Endothelial cell of umbilical vein (primary cell): ENCODE results near the gene KCTD19. TPM values are rescaled to one million over a fixed set of nuclear protein-coding genes. Genes with fewer than 3 reads are reported as not detected.

Experiments
- BruUV-seq: library from RNA; stranded (reverse); fragments of 400-500 nt; replicated peaks from 2 replicates; lab custom pipeline; 2021; lab: Mats Ljungman, UMichigan
- CTCF ChIA-PET: fragments of 300-600, 350-600 bp; sonication (Branson Sonifier 250); formaldehyde crosslinking; loops from one replicate; lab custom pipeline; 2021; ENCODE audit warnings: antibody characterized with exemption, inconsistent platforms; lab: Charles Lee
- POLR2A ChIA-PET: fragments of 300-600, 350-600 bp; sonication (Branson Sonifier 250); formaldehyde crosslinking; loops from one replicate; lab custom pipeline; 2021; ENCODE audit warnings: antibody characterized with exemption, inconsistent platforms; lab: Charles Lee
- DNase-seq: peaks from one replicate; pipeline ENCODE4 v3.0.0-alpha.2; 2011; ENCODE audit warnings: low read depth, low spot score
- FAIRE-seq: peaks from 2 replicates; lab custom pipeline; 2011; peaks lifted over from hg19 to GRCh38; lab: Jason Lieb, UNC
- H2AFZ ChIP-seq: 2 replicates; pipeline ENCODE4 v1.6.0; 2012; ENCODE audit warnings: low read depth, low read length, control low read depth, inconsistent platforms
- H3K27ac ChIP-seq: 2 replicates; pipeline ENCODE4 v1.5.1; 2011; ENCODE audit warnings: low read depth, mild to moderate bottlenecking, control low read depth, low read length, moderate library complexity; ENCODE audit not compliant: insufficient read depth
- H3K27me3 ChIP-seq, 2 experiments: 2 replicates each; pipeline versions ENCODE4 v1.6.0 to v1.6.1; 2011; ENCODE audit warnings: low read length in 2 of 2, mixed read lengths in 1 of 2; ENCODE audit not compliant: control insufficient read depth in 2 of 2, insufficient read depth in 2 of 2
- H3K36me3 ChIP-seq, 2 experiments: 2 replicates in 1 of 2; 3 replicates in 1 of 2; pipeline ENCODE4 v1.5.1; 2011; ENCODE audit warnings: low read length in 2 of 2, mild to moderate bottlenecking in 1 of 2, moderate library complexity in 1 of 2; ENCODE audit not compliant: control insufficient read depth in 2 of 2, insufficient read depth in 2 of 2; ENCODE audit errors: extremely low read depth in 1 of 2
- H3K4me1 ChIP-seq: 3 replicates; pipeline ENCODE4 v1.5.1; 2011; ENCODE audit warnings: mild to moderate bottlenecking, low read length; ENCODE audit not compliant: control insufficient read depth, insufficient read depth; ENCODE audit errors: extremely low read depth
- H3K4me2 ChIP-seq: 2 replicates; pipeline ENCODE4 v1.6.1; 2011; ENCODE audit warnings: low read length, control low read depth, mixed read lengths; ENCODE audit not compliant: insufficient read depth
- H3K4me3 ChIP-seq, 3 experiments: fragments of 200-600 bp in 1 of 3; sonication (generic), shearing (Covaris generic) in 1 of 3; replicated peaks in 1 of 3; 2 replicates each; pipeline ENCODE4 v1.5.1; 2011 to 2016; ENCODE audit warnings: control low read depth in 3 of 3, low read length in 3 of 3, mild to moderate bottlenecking in 2 of 3, inconsistent platforms in 1 of 3, low read depth in 1 of 3, moderate library complexity in 1 of 3; ENCODE audit not compliant: insufficient read depth in 1 of 3
- H3K79me2 ChIP-seq: 2 replicates; pipeline ENCODE4 v1.6.0; 2012; ENCODE audit warnings: low read length, inconsistent platforms; ENCODE audit not compliant: control insufficient read depth, insufficient read depth
- H3K9ac ChIP-seq: replicated peaks from 2 replicates; pipeline ENCODE3; 2011; ENCODE audit warnings: low read length, control low read depth; ENCODE audit not compliant: insufficient read depth; ENCODE audit errors: extremely low read depth
- H3K9me1 ChIP-seq: replicated peaks from 3 replicates; pipeline ENCODE4 v1.6.0; 2011; ENCODE audit warnings: mild to moderate bottlenecking, low read length; ENCODE audit not compliant: control insufficient read depth, insufficient read depth; ENCODE audit errors: extremely low read depth
- H3K9me3 ChIP-seq: replicated peaks from 2 replicates; pipeline ENCODE4 v1.5.1; 2012; ENCODE audit warnings: low read length, inconsistent platforms; ENCODE audit not compliant: control insufficient read depth, insufficient read depth
- H4K20me1 ChIP-seq: replicated peaks from 2 replicates; pipeline ENCODE3; 2011; ENCODE audit warnings: mild to moderate bottlenecking, low read length; ENCODE audit not compliant: control insufficient read depth, insufficient read depth; ENCODE audit errors: extremely low read depth
- EZH2 ChIP-seq: IDR thresholded peaks from 2 replicates; pipeline ENCODE4 v1.6.1; 2012; ENCODE audit warnings: borderline replicate concordance, low read depth, mild to moderate bottlenecking, moderate library complexity, low read length, inconsistent platforms; ENCODE audit not compliant: severe bottlenecking
- FOS ChIP-seq: IDR thresholded peaks from 2 replicates; pipeline ENCODE4 v1.6.1; 2011; ENCODE audit warnings: mild to moderate bottlenecking, low read length, moderate library complexity, borderline replicate concordance; ENCODE audit not compliant: insufficient read depth
- GATA2 ChIP-seq: IDR thresholded peaks from 2 replicates; pipeline ENCODE4 v1.7.0; 2011; ENCODE audit warnings: low read depth, mild to moderate bottlenecking, moderate library complexity, mixed read lengths, low read length; ENCODE audit not compliant: insufficient read length, insufficient read depth
- JUN ChIP-seq: IDR thresholded peaks from 2 replicates; pipeline ENCODE4 v1.6.1; 2011; ENCODE audit warnings: borderline replicate concordance, low read depth; ENCODE audit not compliant: insufficient read length, insufficient read depth
- MYC ChIP-seq: IDR thresholded peaks from one replicate; pipeline ENCODE4 v1.6.1; 2011; ENCODE audit warnings: mild to moderate bottlenecking, low read depth, low read length
- POLR2A ChIP-seq: IDR thresholded peaks from 2 replicates; pipeline ENCODE4 v1.6.1; 2012; ENCODE audit warnings: low read depth, mild to moderate bottlenecking, control low read depth, low read length
- POLR2AphosphoS5 ChIP-seq: IDR thresholded peaks from 2 replicates; pipeline ENCODE4 v1.6.1; 2012; ENCODE audit warnings: low read depth, mild to moderate bottlenecking, control low read depth, low read length, moderate library complexity; ENCODE audit not compliant: insufficient read depth
- dilution Hi-C: fragments of 300-500 bp; cut with MboI; formaldehyde crosslinking; loops from one replicate; pipeline ENCODE4 v1.15.0; 2019; ENCODE audit warnings: low sequenced_read_pairs; ENCODE audit not compliant: extremely low pct_ligation_motif_present
- intact Hi-C: fragments of 100-400 bp; cut with micrococcal nuclease; formaldehyde crosslinking; loops from one replicate; pipeline ENCODE4 v1.10.0; 2022
- polyA plus RNA-seq, 4 experiments: library from polyadenylated mRNA; depleted of rRNA in 3 of 4; stranded (reverse) in 3 of 4; unstranded in 1 of 4; fragments of >200 nt; gene quantifications; 2 replicates each; pipeline versions ENCODE4 v1.2.1 to v1.2.3, GENCODE V29; 2011 to 2012; ENCODE audit warnings: missing spikeins in 1 of 4
- total RNA-seq: library from RNA; stranded (reverse); gene quantifications from 2 replicates; pipeline ENCODE4 v1.2.3, GENCODE V29; 2021
- TF ChIP-seq, protein P1 (sequence below), 2 donors: IDR thresholded peaks; 1 replicate in 1 of 2; 2 replicates in 1 of 2; pipeline ENCODE4 v1.5.1; 2011; ENCODE audit warnings: low read length in 2 of 2, mild to moderate bottlenecking in 2 of 2, moderate library complexity in 2 of 2, control low read depth in 1 of 2, inconsistent platforms in 1 of 2, low read depth in 1 of 2; ENCODE audit not compliant: insufficient read depth in 1 of 2; ENCODE audit errors: extremely low read depth in 1 of 2
- TF ChIP-seq, protein P2 (sequence below): IDR thresholded peaks from 2 replicates; pipeline ENCODE4 v1.6.1; 2011; ENCODE audit not compliant: insufficient read depth, insufficient read length

The KCTD19 gene
- total and polyA plus RNA-seq, 2 donors (not counting 3 experiments of a cell fraction or from before 2014, with no cell fraction given): 0.21 to 0.44 TPM

DNA sequence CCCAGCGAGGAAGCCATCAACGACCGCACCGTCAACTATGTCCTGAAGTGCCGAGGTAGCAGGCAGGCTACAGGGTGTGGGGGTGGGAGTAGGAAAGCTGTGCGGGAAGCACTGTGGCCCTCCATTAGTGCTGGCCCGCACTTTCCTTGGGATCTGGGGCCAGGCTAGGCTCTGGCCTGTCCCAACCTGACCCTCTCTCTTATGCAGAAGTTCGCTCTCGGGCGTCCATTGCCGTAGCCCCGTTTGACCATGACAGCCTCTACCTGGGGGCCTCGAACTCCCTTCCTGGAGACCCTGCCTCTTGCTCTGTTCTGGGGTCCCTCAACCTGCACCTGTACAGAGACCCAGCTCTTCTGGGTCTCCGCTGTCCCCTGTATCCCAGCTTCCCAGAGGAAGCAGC, 38.6 kb downstream of the KCTD19 start:
- dilution Hi-C loops (no loop called here), intact Hi-C loops (no loop called here)
- Histone ChIP-seq H3K36me3 (no peaks in the 10 kb centered on the region), H3K9me1 (no peaks in the 10 kb centered on the region), H3K9ac (no peak overlapping the region), H3K9me3 (no peaks in the 10 kb centered on the region), H3K27ac (no peak overlapping the region), H2AFZ (no peak overlapping the region), H3K4me1 (no peaks in the 10 kb centered on the region), H3K79me2 (no peaks in the 10 kb centered on the region), H4K20me1 (no peaks in the 10 kb centered on the region), H3K4me3 (no peak overlapping the region), H3K4me2 (no peak overlapping the region), H3K27me3 (no peaks in the 10 kb centered on the region)
- ChIA-PET POLR2A (no interaction called here), CTCF (interaction anchor here (0.9 to 4.5 kb wide), 5 partner anchors 9 to 112 kb away, joined by 3 to 55 read pairs (median 5); partner anchors contain the start of genes KCTD19 and LRRC36)
- TF ChIP-seq POLR2AphosphoS5 (no peak), EZH2 (no peak), MYC (no peak), FOS (no peak), JUN (no peak), GATA2 (no peak), POLR2A (no peak)
- TF ChIP-seq, protein P1, sequence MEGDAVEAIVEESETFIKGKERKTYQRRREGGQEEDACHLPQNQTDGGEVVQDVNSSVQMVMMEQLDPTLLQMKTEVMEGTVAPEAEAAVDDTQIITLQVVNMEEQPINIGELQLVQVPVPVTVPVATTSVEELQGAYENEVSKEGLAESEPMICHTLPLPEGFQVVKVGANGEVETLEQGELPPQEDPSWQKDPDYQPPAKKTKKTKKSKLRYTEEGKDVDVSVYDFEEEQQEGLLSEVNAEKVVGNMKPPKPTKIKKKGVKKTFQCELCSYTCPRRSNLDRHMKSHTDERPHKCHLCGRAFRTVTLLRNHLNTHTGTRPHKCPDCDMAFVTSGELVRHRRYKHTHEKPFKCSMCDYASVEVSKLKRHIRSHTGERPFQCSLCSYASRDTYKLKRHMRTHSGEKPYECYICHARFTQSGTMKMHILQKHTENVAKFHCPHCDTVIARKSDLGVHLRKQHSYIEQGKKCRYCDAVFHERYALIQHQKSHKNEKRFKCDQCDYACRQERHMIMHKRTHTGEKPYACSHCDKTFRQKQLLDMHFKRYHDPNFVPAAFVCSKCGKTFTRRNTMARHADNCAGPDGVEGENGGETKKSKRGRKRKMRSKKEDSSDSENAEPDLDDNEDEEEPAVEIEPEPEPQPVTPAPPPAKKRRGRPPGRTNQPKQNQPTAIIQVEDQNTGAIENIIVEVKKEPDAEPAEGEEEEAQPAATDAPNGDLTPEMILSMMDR (IDR thresholded peaks at IDR 0.05; ENCODE audit: extremely low read depth in 1 of 2, insufficient read depth in 1 of 2, low read depth in 1 of 2, low read length in 2 of 2): no peak
- TF ChIP-seq, protein P2, sequence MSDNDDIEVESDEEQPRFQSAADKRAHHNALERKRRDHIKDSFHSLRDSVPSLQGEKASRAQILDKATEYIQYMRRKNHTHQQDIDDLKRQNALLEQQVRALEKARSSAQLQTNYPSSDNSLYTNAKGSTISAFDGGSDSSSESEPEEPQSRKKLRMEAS: no peak
- FAIRE-seq (no peak), DNase-seq (no peak)
- BruUV-seq: no TSS peak
